ENCODE measurements around the gene FHL5. TPM values are rescaled to one million over a fixed set of nuclear protein-coding genes. Genes with fewer than 3 reads are reported as not detected.
A peak's percentile ranks its signal among the peaks of the same experiment; 100 is the strongest.
"Not testable (repeated sequence)": the region's sequence is repeated elsewhere in the genome, so short reads cannot be mapped to it uniquely, and the experiment has no call there.

FHL5 gene, protein sequence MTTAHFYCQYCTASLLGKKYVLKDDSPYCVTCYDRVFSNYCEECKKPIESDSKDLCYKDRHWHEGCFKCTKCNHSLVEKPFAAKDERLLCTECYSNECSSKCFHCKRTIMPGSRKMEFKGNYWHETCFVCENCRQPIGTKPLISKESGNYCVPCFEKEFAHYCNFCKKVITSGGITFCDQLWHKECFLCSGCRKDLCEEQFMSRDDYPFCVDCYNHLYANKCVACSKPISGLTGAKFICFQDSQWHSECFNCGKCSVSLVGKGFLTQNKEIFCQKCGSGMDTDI
- total RNA-seq (2014; rRNA removed; shearing (Covaris generic)), result not detected in 2 replicates

DNA sequence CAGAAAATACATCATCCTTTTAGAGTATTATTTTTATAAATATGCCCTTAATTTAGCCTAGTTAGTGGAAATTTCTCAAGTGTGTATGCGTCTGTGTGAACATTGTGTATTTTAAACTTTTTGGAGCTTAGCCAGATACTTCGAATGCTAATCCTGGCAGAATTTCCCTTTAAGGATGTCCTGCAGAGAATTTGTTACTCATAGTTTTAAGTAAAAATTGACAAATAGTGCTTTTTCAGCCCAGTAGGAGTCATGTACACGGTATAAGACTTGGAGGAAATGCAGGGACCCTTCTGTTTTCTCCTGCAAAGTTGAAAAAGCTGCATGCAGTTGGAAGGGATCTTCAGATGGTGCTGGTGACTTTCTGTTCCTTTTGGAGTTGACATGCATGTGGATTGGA lies at the start of gene FHL5:
Gene FHL5, plus strand, starts transcription at position 243 of the 400 bp plus-strand sequence. CDS start 40,486 bp downstream, outside the sequence.
- Histone ChIP-seq H3K4me1 (replicated peaks) (no peaks in the 10 kb centered on the region), H3K27me3 (replicated peaks) (no peaks in the 10 kb centered on the region), H3K9me3 (replicated peaks) (no peaks in the 10 kb centered on the region), H3K27ac (no peak within 1 kb of the TSS), H3K36me3 (no peaks in the 10 kb centered on the region), H3K4me3 (no peak within 1 kb of the TSS)
- DNase-seq (ENCODE audit: low read depth in 1 of 2, low spot score in 2 of 2), result no peak

GRCh38 chr6:96520171-96521115 lies 42.5 kb upstream of the FHL5 start:
- no peaks in the 10 kb centered on the region for H3K27me3 ChIP-seq (replicated peaks)
- H3K4me3 ChIP-seq, result peak overlapping the region; percentile 82
- H3K4me1 ChIP-seq (replicated peaks), result peaks cover 17% of the 10 kb centered on the region
- H3K36me3 ChIP-seq, result peaks cover 12% of the 10 kb centered on the region
- peak in 1 of 2 experiments; percentile 9 for DNase-seq (ENCODE audit: low read depth in 1 of 2, low spot score in 2 of 2)
- H3K9me3 ChIP-seq (replicated peaks), result no peaks in the 10 kb centered on the region
- peak overlapping the region; percentile 93; the same call in 1 of the 2 replicates for H3K27ac ChIP-seq

- Histone ChIP-seq H3K9me3 (replicated peaks) (no peaks in the 10 kb centered on the region), H3K27me3 (replicated peaks) (no peaks in the 10 kb centered on the region), H3K27ac (peak overlapping the region; percentile 93), H3K4me3 (peak overlapping the region; percentile 82), H3K36me3 (peaks cover 15% of the 10 kb centered on the region), H3K4me1 (replicated peaks) (peaks cover 17% of the 10 kb centered on the region)
- DNase-seq (ENCODE audit: low read depth in 1 of 2, low spot score in 2 of 2), result no peak
Measured at GRCh38 chr6:96521306-96521643, 41.7 kb upstream of the FHL5 start.

DNA sequence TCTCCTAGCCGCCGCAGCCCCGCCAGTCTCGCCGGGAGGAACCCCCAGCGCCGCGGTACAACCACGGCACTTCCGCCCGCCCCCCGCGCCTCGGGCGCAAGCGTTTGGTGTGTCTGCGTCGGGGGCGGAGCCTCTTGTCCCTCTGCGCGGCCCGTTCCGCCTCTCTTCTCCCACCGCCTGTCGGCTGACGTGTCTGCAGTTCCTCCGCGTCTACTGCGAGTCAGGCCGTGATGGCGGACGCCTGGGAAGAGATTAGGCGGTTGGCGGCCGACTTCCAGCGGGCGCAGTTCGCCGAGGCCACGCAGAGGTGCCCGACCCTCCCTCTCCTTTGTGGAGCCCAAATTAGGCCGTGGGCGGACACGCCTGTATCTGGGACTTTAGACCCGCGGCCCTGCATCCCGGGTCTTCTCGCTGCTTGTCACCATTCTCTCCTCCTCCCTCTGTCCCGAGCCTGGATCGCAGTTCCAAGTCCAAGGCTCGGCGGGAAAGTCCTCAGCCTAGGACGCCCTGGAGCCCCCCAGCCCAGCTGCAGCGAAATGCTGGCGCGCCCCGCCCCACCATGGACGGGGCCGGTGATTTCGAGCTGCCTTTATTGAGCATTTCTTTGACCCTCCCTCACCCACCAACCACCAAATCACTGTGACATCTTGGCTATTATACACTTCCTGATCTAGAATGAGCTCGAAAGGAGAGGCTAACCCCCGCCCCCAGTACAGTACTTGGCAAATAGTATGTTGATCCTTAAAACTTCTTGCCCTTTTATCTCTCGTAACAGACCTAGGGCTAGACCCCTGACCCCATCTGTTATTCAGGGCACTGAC lies 41.1 kb upstream of the FHL5 start, which contains the start of gene UFL1:
Gene UFL1, plus strand, starts transcription at position 163 of the 821 bp plus-strand sequence. Its CDS starts 68 bp downstream, at position 231.
- Histone ChIP-seq H3K36me3 (peaks cover 21% of the 10 kb centered on the region), H3K4me3 (peak within 1 kb of the TSS; percentile 82), H3K4me1 (replicated peaks) (peaks cover 17% of the 10 kb centered on the region), H3K27me3 (replicated peaks) (no peaks in the 10 kb centered on the region), H3K9me3 (replicated peaks) (no peaks in the 10 kb centered on the region), H3K27ac (peak within 1 kb of the TSS; percentile 93)
- peak; percentile 92 to 93 for DNase-seq (ENCODE audit: low read depth in 1 of 2, low spot score in 2 of 2)

DNA sequence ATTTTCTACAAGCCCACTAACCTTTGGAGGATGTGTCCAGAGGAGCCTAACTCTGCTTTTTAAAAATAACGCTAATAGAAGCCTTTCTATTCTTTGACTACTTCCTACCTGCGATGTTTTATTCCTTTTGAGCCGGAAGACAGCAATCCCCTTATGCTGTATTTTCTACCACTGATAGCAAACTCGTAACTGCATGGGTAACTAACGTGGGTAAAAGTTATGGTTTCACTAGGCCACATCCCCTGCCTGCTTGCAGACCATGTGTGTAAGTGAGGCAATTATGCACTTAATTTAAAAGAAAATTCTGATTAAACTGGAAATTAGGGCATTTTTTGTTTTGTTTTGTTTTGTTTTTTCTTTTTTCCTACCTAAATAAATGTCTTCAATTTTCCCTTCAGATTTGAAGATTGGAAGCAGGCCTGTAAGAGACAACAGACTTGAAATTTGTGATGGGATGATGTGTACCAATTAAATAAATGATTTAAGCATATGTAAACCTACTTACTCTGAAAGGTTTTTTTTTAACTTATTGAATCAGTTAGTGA lies 40.4 kb upstream of the FHL5 start:
- peak overlapping the region; percentile 93 for H3K27ac ChIP-seq
- no peaks in the 10 kb centered on the region for H3K9me3 ChIP-seq (replicated peaks)
- no peaks in the 10 kb centered on the region for H3K27me3 ChIP-seq (replicated peaks)
- H3K36me3 ChIP-seq, result peaks cover 28% of the 10 kb centered on the region
- DNase-seq (ENCODE audit: low read depth in 1 of 2, low spot score in 2 of 2), result no peak
- H3K4me1 ChIP-seq (replicated peaks), result peaks cover 17% of the 10 kb centered on the region
- H3K4me3 ChIP-seq, result peak overlapping the region; percentile 82

- Histone ChIP-seq H3K4me3 (no peak overlapping the region), H3K27me3 (replicated peaks) (no peaks in the 10 kb centered on the region), H3K4me1 (replicated peaks) (no peaks in the 10 kb centered on the region), H3K36me3 (peaks cover 69% of the 10 kb centered on the region), H3K27ac (no peak overlapping the region), H3K9me3 (replicated peaks) (no peaks in the 10 kb centered on the region)
- no peak for DNase-seq (ENCODE audit: low read depth in 1 of 2, low spot score in 2 of 2)
Measured at GRCh38 chr6:96528193-96528592, 34.7 kb upstream of the FHL5 start.

DNA sequence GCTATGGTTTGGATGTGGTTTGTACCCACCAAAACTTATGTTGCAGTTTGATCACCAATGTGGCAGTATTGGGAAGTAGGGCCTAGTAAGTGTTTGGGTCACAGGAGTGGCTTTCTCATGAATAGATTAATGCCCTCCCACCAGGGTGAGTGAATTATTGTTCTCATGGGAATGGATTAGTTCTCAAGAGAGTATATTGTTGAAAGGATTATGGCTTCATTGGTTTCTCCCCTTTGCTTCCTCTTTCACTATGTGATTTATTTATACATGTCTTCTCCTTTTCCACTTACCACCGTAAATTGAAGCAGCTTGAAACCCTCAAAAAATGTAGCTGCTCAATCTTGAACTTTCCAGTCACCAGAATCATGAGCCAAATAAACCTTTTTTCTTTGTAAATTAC lies 30.5 kb upstream of the FHL5 start:
- no peaks in the 10 kb centered on the region for H3K27me3 ChIP-seq (replicated peaks)
- no peak for DNase-seq (ENCODE audit: low read depth in 1 of 2, low spot score in 2 of 2)
- H3K36me3 ChIP-seq, result peaks cover 67% of the 10 kb centered on the region
- H3K27ac ChIP-seq, result no peak overlapping the region
- no peaks in the 10 kb centered on the region for H3K4me1 ChIP-seq (replicated peaks)
- H3K9me3 ChIP-seq (replicated peaks), result no peaks in the 10 kb centered on the region
- H3K4me3 ChIP-seq, result no peak overlapping the region

GRCh38 chr6:96537726-96538125 lies 25.2 kb upstream of the FHL5 start:
- no peak for DNase-seq (ENCODE audit: low read depth in 1 of 2, low spot score in 2 of 2)
- Histone ChIP-seq H3K4me3 (no peak overlapping the region), H3K4me1 (replicated peaks) (no peaks in the 10 kb centered on the region), H3K27me3 (replicated peaks) (no peaks in the 10 kb centered on the region), H3K36me3 (peaks cover 47% of the 10 kb centered on the region), H3K27ac (no peak overlapping the region), H3K9me3 (replicated peaks) (no peaks in the 10 kb centered on the region)

DNA sequence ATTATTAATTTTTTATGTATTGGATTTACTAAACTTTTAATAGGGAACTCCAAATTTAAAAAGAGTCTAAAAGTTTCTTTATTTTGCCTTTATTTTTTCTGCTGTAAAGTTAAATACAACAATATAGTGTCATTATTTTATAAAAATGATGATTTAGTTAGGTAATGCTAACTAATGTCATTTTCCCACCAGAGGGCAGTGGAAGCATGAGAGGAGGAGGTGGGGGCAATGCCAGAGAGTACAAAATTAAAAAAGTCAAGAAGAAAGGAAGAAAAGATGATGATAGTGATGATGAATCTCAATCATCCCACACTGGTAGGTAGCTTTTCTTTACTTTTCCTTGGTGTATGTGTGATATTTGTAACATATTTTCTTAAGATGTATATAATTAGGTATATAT lies 20.2 kb upstream of the FHL5 start:
- no peak for DNase-seq (ENCODE audit: low read depth in 1 of 2, low spot score in 2 of 2)
- Histone ChIP-seq H3K4me3 (no peak overlapping the region), H3K27me3 (replicated peaks) (no peaks in the 10 kb centered on the region), H3K36me3 (peaks cover 50% of the 10 kb centered on the region), H3K27ac (no peak overlapping the region), H3K4me1 (replicated peaks) (no peaks in the 10 kb centered on the region), H3K9me3 (replicated peaks) (no peaks in the 10 kb centered on the region)

DNA sequence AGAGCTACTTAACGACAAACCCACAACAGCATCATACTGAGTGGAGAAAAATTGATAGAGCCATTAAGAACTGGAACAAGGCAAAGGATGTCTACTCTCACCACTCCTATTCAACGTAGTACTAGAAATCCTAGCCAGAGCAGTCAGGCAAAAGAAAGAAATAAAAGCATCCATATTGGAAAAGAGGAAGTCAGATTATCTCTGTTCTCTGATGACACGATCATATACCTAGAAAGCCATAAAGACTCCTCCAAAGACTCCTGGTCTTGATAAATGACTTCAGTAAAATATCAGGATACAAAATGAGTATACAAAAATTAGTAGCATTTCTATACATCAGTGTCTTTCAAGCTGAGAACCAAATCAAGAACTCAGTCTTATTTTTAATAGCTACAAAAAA lies 17.0 kb upstream of the FHL5 start:
- no peak for DNase-seq (ENCODE audit: low read depth in 1 of 2, low spot score in 2 of 2)
- Histone ChIP-seq H3K27me3 (replicated peaks) (no peaks in the 10 kb centered on the region), H3K27ac (no peak overlapping the region), H3K9me3 (replicated peaks) (no peaks in the 10 kb centered on the region), H3K4me1 (replicated peaks) (no peaks in the 10 kb centered on the region), H3K36me3 (peaks cover 57% of the 10 kb centered on the region), H3K4me3 (no peak overlapping the region)

- H3K9me3 ChIP-seq (replicated peaks), result no peaks in the 10 kb centered on the region
- peaks cover 70% of the 10 kb centered on the region for H3K36me3 ChIP-seq
- H3K4me3 ChIP-seq, result no peak overlapping the region
- no peaks in the 10 kb centered on the region for H3K4me1 ChIP-seq (replicated peaks)
- no peak for DNase-seq (ENCODE audit: low read depth in 1 of 2, low spot score in 2 of 2)
- H3K27ac ChIP-seq, result no peak overlapping the region
- no peaks in the 10 kb centered on the region for H3K27me3 ChIP-seq (replicated peaks)
Measured at GRCh38 chr6:96547654-96548053, 15.3 kb upstream of the FHL5 start.

DNA sequence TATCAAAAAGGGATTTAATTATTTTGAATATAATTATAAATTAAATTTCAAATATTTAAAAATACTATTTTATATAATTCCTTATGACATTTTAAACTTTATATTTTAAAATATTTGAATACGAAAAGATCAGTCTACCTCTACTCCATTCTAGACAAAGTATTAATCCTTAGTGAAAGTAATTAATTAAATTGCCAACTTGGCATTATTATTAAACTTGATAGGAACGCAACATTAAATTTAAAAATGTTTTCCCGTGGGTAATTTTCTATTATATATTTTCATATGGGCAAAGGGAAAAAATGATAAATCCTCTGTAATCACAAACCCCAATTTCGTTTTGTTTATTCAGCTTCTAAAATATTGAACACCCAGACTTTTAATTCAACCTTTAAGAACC lies 8.4 kb upstream of the FHL5 start:
- Histone ChIP-seq H3K9me3 (replicated peaks) (no peaks in the 10 kb centered on the region), H3K27ac (no peak overlapping the region), H3K36me3 (peaks cover 52% of the 10 kb centered on the region), H3K4me3 (no peak overlapping the region), H3K27me3 (replicated peaks) (no peaks in the 10 kb centered on the region), H3K4me1 (replicated peaks) (no peaks in the 10 kb centered on the region)
- DNase-seq (ENCODE audit: low read depth in 1 of 2, low spot score in 2 of 2), result no peak

GRCh38 chr6:96559740-96560139 lies 3.2 kb upstream of the FHL5 start:
- H3K9me3 ChIP-seq (replicated peaks); H3K4me1 ChIP-seq (replicated peaks); H3K36me3 ChIP-seq; H3K27ac ChIP-seq; H3K4me3 ChIP-seq; H3K27me3 ChIP-seq (replicated peaks); DNase-seq (ENCODE audit: low read depth in 1 of 2, low spot score in 2 of 2): not testable (repeated sequence)
